Hepatocyte (in vitro differentiated cells): ENCODE data around the gene ADAP1. TPM values are rescaled to one million over a fixed set of nuclear protein-coding genes. Genes with fewer than 3 reads are reported as not detected.
A peak's percentile ranks its signal among the peaks of the same experiment; 100 is the strongest.

Experiments
- DNase-seq: peaks from one replicate; pipeline ENCODE4 v3.0.0-alpha.2; 2016; ENCODE audit warnings: low spot score
- H2AFZ ChIP-seq: fragments of 200-600 bp; sonication (generic); 2 replicates; pipeline ENCODE4 v1.6.0; 2016; ENCODE audit warnings: antibody characterized with exemption, mild to moderate bottlenecking
- H3K27ac ChIP-seq: fragments of 200-600 bp; sonication (generic); 2 replicates; pipeline ENCODE4 v1.5.1; 2016; ENCODE audit warnings: mild to moderate bottlenecking
- H3K27me3 ChIP-seq: fragments of 200-600 bp; sonication (generic); 2 replicates; pipeline ENCODE4 v1.6.1; 2016
- H3K36me3 ChIP-seq: fragments of 200-600 bp; sonication (generic); replicated peaks from 2 replicates; pipeline ENCODE4 v1.5.1; 2016; ENCODE audit warnings: low read depth; ENCODE audit not compliant: insufficient read depth
- H3K4me1 ChIP-seq: fragments of 200-600 bp; sonication (generic); 2 replicates; pipeline ENCODE4 v1.5.1; 2016; ENCODE audit warnings: mild to moderate bottlenecking, moderate library complexity; ENCODE audit not compliant: insufficient read depth
- H3K4me2 ChIP-seq: fragments of 200-600 bp; sonication (generic); 2 replicates; pipeline ENCODE4 v1.6.0; 2016
- H3K4me3 ChIP-seq: fragments of 200-600 bp; sonication (generic); 2 replicates; pipeline ENCODE4 v1.5.1; 2016; ENCODE audit warnings: mild to moderate bottlenecking
- H3K79me2 ChIP-seq: fragments of 200-600 bp; sonication (generic); 2 replicates; pipeline ENCODE4 v1.6.0; 2017; ENCODE audit warnings: mild to moderate bottlenecking
- H3K9me2 ChIP-seq: fragments of 200-600 bp; sonication (generic); replicated peaks from 2 replicates; pipeline ENCODE4 v1.6.0; 2017; ENCODE audit warnings: mild to moderate bottlenecking; ENCODE audit not compliant: insufficient read depth
- H3K9me3 ChIP-seq: fragments of 200-600 bp; sonication (generic); 2 replicates; pipeline ENCODE4 v1.5.1; 2016; ENCODE audit warnings: low read depth, mild to moderate bottlenecking
- H4K20me1 ChIP-seq: fragments of 200-600 bp; sonication (generic); 2 replicates; pipeline ENCODE4 v1.6.0; 2016; ENCODE audit warnings: mild to moderate bottlenecking; ENCODE audit not compliant: insufficient read depth, poor library complexity, severe bottlenecking
- CTCF ChIP-seq: fragments of 200-600 bp; sonication (generic); IDR thresholded peaks from 2 replicates; pipeline ENCODE4 v1.5.1; 2016; ENCODE audit warnings: antibody characterized with exemption, mild to moderate bottlenecking; ENCODE audit not compliant: poor library complexity
- EZH2 ChIP-seq: fragments of 200-600 bp; sonication (generic); IDR thresholded peaks from 2 replicates; pipeline ENCODE4 v1.6.1; 2016; ENCODE audit warnings: antibody characterized with exemption, mild to moderate bottlenecking, borderline replicate concordance
- EZH2phosphoT487 ChIP-seq: fragments of 200-600 bp; sonication (generic); IDR thresholded peaks from one replicate; pipeline ENCODE4 v1.6.1; 2018; ENCODE audit warnings: antibody characterized with exemption, mild to moderate bottlenecking, low read depth, moderate library complexity; ENCODE audit not compliant: unreplicated experiment, severe bottlenecking
- WGBS: methylation state at CpG from one replicate; pipeline ENCODE4 v1.1.6; 2016; ENCODE audit warnings: low lambda C conversion rate; ENCODE audit errors: missing lambda C conversion rate; 5-methylcytosine and 5-hydroxymethylcytosine counted together
- polyA plus RNA-seq: library from polyadenylated mRNA; unstranded; fragments of >200 nt; fragmentation: Nextera tagmentation; extraction: Ambion mirVana; gene quantifications from 2 replicates; pipeline ENCODE4 v1.2.1, GENCODE V29; 2016
- total RNA-seq: library from RNA; depleted of rRNA; stranded (reverse); fragments of >200 nt; gene quantifications from 2 replicates; pipeline ENCODE4 v1.2.3, GENCODE V29; 2014

Gene ADAP1
- total and polyA plus RNA-seq, 2 experiments from 2014 or later, result 25.6 to 35.7 TPM

- Histone ChIP-seq H3K27me3 (no peaks in the 10 kb centered on the region), H3K9me3 (no peaks in the 10 kb centered on the region), H3K27ac (no peak overlapping the region), H4K20me1 (no peaks in the 10 kb centered on the region), H3K4me3 (no peak overlapping the region), H3K4me2 (peak overlapping the region; percentile 46), H3K9me2 (no peaks in the 10 kb centered on the region), H3K79me2 (no peaks in the 10 kb centered on the region), H3K36me3 (no peaks in the 10 kb centered on the region), H3K4me1 (peaks cover 14% of the 10 kb centered on the region), H2AFZ (no peak overlapping the region)
- peak; percentile 98 for DNase-seq
- WGBS, result 23% methylated on average over 33 of the region's 34 CpGs
- TF ChIP-seq EZH2, result no peak
- peak; percentile 100 for TF ChIP-seq CTCF
Observed at GRCh38 chr7:992709-993607, 38.5 kb upstream of the ADAP1 start.

GRCh38 chr7:991729-992656, 37.5 kb upstream of the ADAP1 start:
- H3K4me1 ChIP-seq, result peaks cover 17% of the 10 kb centered on the region
- no peak overlapping the region for H3K4me3 ChIP-seq
- DNase-seq, result no peak
- no peaks in the 10 kb centered on the region for H3K36me3 ChIP-seq
- WGBS, result 88% methylated on average over 34 of the region's 34 CpGs
- no peak overlapping the region for H3K27ac ChIP-seq
- no peaks in the 10 kb centered on the region for H3K9me2 ChIP-seq
- no peaks in the 10 kb centered on the region for H3K27me3 ChIP-seq
- TF ChIP-seq EZH2phosphoT487, result no peak
- no peak for TF ChIP-seq EZH2
- no peak for TF ChIP-seq CTCF
- no peaks in the 10 kb centered on the region for H3K79me2 ChIP-seq
- H2AFZ ChIP-seq, result no peak overlapping the region
- H4K20me1 ChIP-seq, result no peaks in the 10 kb centered on the region
- no peaks in the 10 kb centered on the region for H3K9me3 ChIP-seq
- no peak overlapping the region for H3K4me2 ChIP-seq

- H3K9me3 ChIP-seq, result no peaks in the 10 kb centered on the region
- H3K79me2 ChIP-seq, result no peaks in the 10 kb centered on the region
- H3K36me3 ChIP-seq, result no peaks in the 10 kb centered on the region
- DNase-seq, result no peak
- no peaks in the 10 kb centered on the region for H4K20me1 ChIP-seq
- WGBS, result 80% methylated on average over 18 of the region's 35 CpGs
- H3K9me2 ChIP-seq, result no peaks in the 10 kb centered on the region
- H2AFZ ChIP-seq, result no peak overlapping the region
- no peak overlapping the region for H3K4me2 ChIP-seq
- peaks cover 22% of the 10 kb centered on the region for H3K4me1 ChIP-seq
- no peak overlapping the region for H3K4me3 ChIP-seq
- no peak for TF ChIP-seq EZH2
- no peak for TF ChIP-seq CTCF
- TF ChIP-seq EZH2phosphoT487, result no peak
- H3K27ac ChIP-seq, result no peak overlapping the region
- H3K27me3 ChIP-seq, result no peaks in the 10 kb centered on the region
Observed at GRCh38 chr7:990933-991728, 36.7 kb upstream of the ADAP1 start.
